Kidney epithelial cell (primary cell): ENCODE measurements around the gene PGAM5. TPM values are rescaled to one million over a fixed set of nuclear protein-coding genes. Genes with fewer than 3 reads are reported as not detected.

ENCODE experiments used
- DNase-seq: peaks from one replicate; pipeline ENCODE4 v3.0.0-alpha.2; 2010; ENCODE audit warnings: low read depth
- H3K27me3 ChIP-seq: 2 replicates; pipeline ENCODE4 v1.6.0; 2011; ENCODE audit warnings: low read length; ENCODE audit not compliant: control insufficient read depth, insufficient read depth
- H3K36me3 ChIP-seq: 2 replicates; pipeline ENCODE4 v1.5.1; 2011; ENCODE audit warnings: low read length; ENCODE audit not compliant: control insufficient read depth, insufficient read depth
- H3K4me3 ChIP-seq: 2 replicates; pipeline ENCODE4 v1.5.1; 2011; ENCODE audit warnings: low read depth, mild to moderate bottlenecking, control low read depth, low read length
- CTCF ChIP-seq: IDR thresholded peaks from 2 replicates; pipeline ENCODE4 v1.5.1; 2011; ENCODE audit warnings: mild to moderate bottlenecking, moderate library complexity, low read length, control low read depth, inconsistent platforms; ENCODE audit not compliant: insufficient read depth, poor library complexity, severe bottlenecking
- total RNA-seq: library from RNA; depleted of rRNA; stranded (reverse); fragments of >200 nt; gene quantifications from 2 replicates; pipeline ENCODE4 v1.2.3, GENCODE V29; 2015

PGAM5 gene
- total RNA-seq, 1 donor from 2014 or later, result 40.4 TPM

- Histone ChIP-seq H3K4me3 (no peak overlapping the region), H3K27me3 (no peaks in the 10 kb centered on the region), H3K36me3 (peaks cover 2% of the 10 kb centered on the region)
- TF ChIP-seq CTCF, result no peak
- no peak for DNase-seq
Measured at GRCh38 chr12:132665149-132665491, 45.5 kb upstream of the PGAM5 start.

GRCh38 chr12:132665794-132666193, 44.8 kb upstream of the PGAM5 start:
- H3K27me3 ChIP-seq, result no peaks in the 10 kb centered on the region
- no peak overlapping the region for H3K4me3 ChIP-seq
- DNase-seq, result no peak
- H3K36me3 ChIP-seq, result peaks cover 2% of the 10 kb centered on the region
- TF ChIP-seq CTCF, result no peak

- no peak overlapping the region for H3K4me3 ChIP-seq
- no peak for TF ChIP-seq CTCF
- peaks cover 2% of the 10 kb centered on the region for H3K36me3 ChIP-seq
- H3K27me3 ChIP-seq, result no peaks in the 10 kb centered on the region
- no peak for DNase-seq
Measured at GRCh38 chr12:132668191-132669088, 42.2 kb upstream of the PGAM5 start.

- no peak for DNase-seq
- no peak for TF ChIP-seq CTCF
- Histone ChIP-seq H3K36me3 (peaks cover 2% of the 10 kb centered on the region), H3K4me3 (no peak overlapping the region), H3K27me3 (no peaks in the 10 kb centered on the region)
Measured at GRCh38 chr12:132669166-132669879, 41.3 kb upstream of the PGAM5 start.

GRCh38 chr12:132672116-132672515, 38.5 kb upstream of the PGAM5 start:
- Histone ChIP-seq H3K27me3 (no peaks in the 10 kb centered on the region), H3K36me3 (peaks cover 2% of the 10 kb centered on the region), H3K4me3 (no peak overlapping the region)
- DNase-seq, result no peak
- TF ChIP-seq CTCF, result no peak
